GM12878 (cell line): ENCODE measurements around the gene ZWILCH. TPM values are rescaled to one million over a fixed set of nuclear protein-coding genes. Genes with fewer than 3 reads are reported as not detected.

Source experiments
- ATAC-seq: fragments of 200-7000 bp; cut with Tn5 transposase; 3 replicates; pipeline ENCODE4 v1.9.1; 2020; ENCODE audit warnings: mild to moderate bottlenecking, moderate library complexity
- BruUV-seq: library from RNA; stranded (reverse); fragments of 400-500 nt; replicated peaks from 2 replicates; lab custom pipeline; 2021; lab: Mats Ljungman, UMichigan
- CTCF ChIA-PET: fragments of 300-600 bp; sonication (Branson Sonifier 250); formaldehyde crosslinking; extraction: SDS; loops from one replicate; lab custom pipeline; 2021; ENCODE audit warnings: inconsistent platforms; lab: Yijun Ruan, JAX
- POLR2A ChIA-PET: fragments of 350-600 bp; formaldehyde crosslinking; extraction: SDS; loops from one replicate; lab custom pipeline; 2021; ENCODE audit warnings: inconsistent platforms; lab: Charles Lee
- RAD21 ChIA-PET: fragments of 300-600 bp; sonication (Branson Sonifier 250); formaldehyde crosslinking; loops from one replicate; lab custom pipeline; 2023; ENCODE audit warnings: antibody characterized with exemption; ENCODE audit not compliant: unreplicated experiment; lab: Charles Lee
- SMC1A ChIA-PET: fragments of 300-600 bp; sonication (Branson Sonifier 250); formaldehyde crosslinking; loops from one replicate; lab custom pipeline; 2023; ENCODE audit not compliant: unreplicated experiment, uncharacterized antibody; lab: Charles Lee
- DNase-seq: peaks from one replicate; pipeline ENCODE4 v3.0.0-alpha.2; 2011; ENCODE audit warnings: low read depth, low spot score
- FAIRE-seq: peaks from 3 replicates; lab custom pipeline; 2011; peaks lifted over from hg19 to GRCh38; lab: Jason Lieb, UNC
- H2AFZ ChIP-seq: 2 replicates; pipeline ENCODE4 v1.6.0; 2011; ENCODE audit warnings: low read depth, low read length, control low read depth; ENCODE audit not compliant: control insufficient read depth
- H3K27ac ChIP-seq: 2 replicates; pipeline ENCODE4 v1.5.1; 2011; ENCODE audit warnings: control low read depth; ENCODE audit not compliant: control insufficient read depth, insufficient read depth
- H3K27me3 ChIP-seq, 2 experiments: replicated peaks in 1 of 2; 2 replicates each; pipeline versions ENCODE4 v1.6.0 to v1.6.1; 2011; ENCODE audit warnings: low read length in 1 of 2; ENCODE audit not compliant: control insufficient read depth in 2 of 2, insufficient read depth in 2 of 2
- H3K36me3 ChIP-seq, 2 experiments: 2 replicates each; pipeline ENCODE4 v1.5.1; 2011; ENCODE audit warnings: low read length in 1 of 2; ENCODE audit not compliant: control insufficient read depth in 2 of 2, insufficient read depth in 2 of 2
- H3K4me1 ChIP-seq: 2 replicates; pipeline ENCODE4 v1.6.1; 2011; ENCODE audit warnings: mild to moderate bottlenecking, low read length, moderate library complexity, mixed read lengths; ENCODE audit not compliant: control insufficient read depth, insufficient read depth
- H3K4me2 ChIP-seq: 2 replicates; pipeline ENCODE4 v1.6.0; 2011; ENCODE audit warnings: control low read depth; ENCODE audit not compliant: control insufficient read depth, insufficient read depth
- H3K4me3 ChIP-seq: fragments of 200-600 bp; sonication (generic); 2 replicates; pipeline ENCODE4 v1.5.1; 2016
- H3K79me2 ChIP-seq: 2 replicates; pipeline ENCODE4 v1.6.0; 2011; ENCODE audit warnings: low read length; ENCODE audit not compliant: control insufficient read depth, insufficient read depth
- H3K9ac ChIP-seq: 2 replicates; pipeline ENCODE4 v1.8.0; 2011; ENCODE audit warnings: low read length, control low read depth, mixed read lengths; ENCODE audit not compliant: control insufficient read depth, insufficient read depth
- H3K9me3 ChIP-seq: replicated peaks from 3 replicates; pipeline ENCODE4 v1.5.1; 2011; ENCODE audit warnings: mild to moderate bottlenecking, low read length; ENCODE audit not compliant: control insufficient read depth, insufficient read depth
- H4K20me1 ChIP-seq: 2 replicates; pipeline ENCODE4 v1.6.0; 2011; ENCODE audit not compliant: control insufficient read depth, insufficient read depth
- CBX5 ChIP-seq: sonication (generic); IDR thresholded peaks from 2 replicates; pipeline ENCODE4 v1.6.1; 2016; ENCODE audit warnings: low read depth, moderate library complexity, mild to moderate bottlenecking, inconsistent platforms
- E4F1 ChIP-seq: fragments of 450-650 bp; IDR thresholded peaks from 2 replicates; pipeline ENCODE4 v1.6.1; 2018; ENCODE audit warnings: borderline replicate concordance, mild to moderate bottlenecking; ENCODE audit not compliant: partially characterized antibody
- FOS ChIP-seq: IDR thresholded peaks from 3 replicates; pipeline ENCODE4 v1.6.1; 2011; ENCODE audit warnings: borderline replicate concordance; ENCODE audit not compliant: insufficient read length; ENCODE audit errors: extremely low read depth
- HCFC1 ChIP-seq: fragments of 150-350 bp; IDR thresholded peaks from 2 replicates; pipeline ENCODE4 v1.6.1; 2014; ENCODE audit warnings: low read length
- IKZF2 ChIP-seq, 2 experiments: fragments of 450-650 bp; IDR thresholded peaks; 2 replicates each; pipeline ENCODE4 v1.6.1; 2017; ENCODE audit warnings: mild to moderate bottlenecking in 2 of 2, moderate library complexity in 2 of 2
- IRF5 ChIP-seq: fragments of 450-650 bp; IDR thresholded peaks from 2 replicates; pipeline ENCODE4 v1.6.1; 2017; ENCODE audit warnings: borderline replicate concordance
- MTA2 ChIP-seq: fragments of 450-650 bp; IDR thresholded peaks from 2 replicates; pipeline ENCODE4 v1.6.1; 2016; ENCODE audit warnings: low read depth, mild to moderate bottlenecking, moderate library complexity
- NFYA ChIP-seq: IDR thresholded peaks from 2 replicates; pipeline ENCODE4 v1.6.1; 2011; ENCODE audit warnings: low read depth, mild to moderate bottlenecking, low read length, improper control_type of control experiment, borderline replicate concordance
- RELA ChIP-seq: fragments of 450-650 bp; IDR thresholded peaks from 2 replicates; pipeline ENCODE4 v1.8.0; 2014; ENCODE audit warnings: borderline replicate concordance; ENCODE audit not compliant: partially characterized antibody
- STAT3 ChIP-seq: IDR thresholded peaks from 2 replicates; pipeline ENCODE4 v1.6.1; 2011; ENCODE audit warnings: low read depth, low read length, improper control_type of control experiment
- TARDBP ChIP-seq: IDR thresholded peaks from 2 replicates; pipeline ENCODE4 v1.6.1; 2016; ENCODE audit warnings: borderline replicate concordance
- ZNF687 ChIP-seq: fragments of 450-650 bp; IDR thresholded peaks from 2 replicates; pipeline ENCODE4 v1.6.1; 2017; ENCODE audit warnings: mild to moderate bottlenecking, moderate library complexity
- WGBS: methylation state at CpG from one replicate; pipeline ENCODE4 v1.1.6; 2016; ENCODE audit warnings: low lambda C conversion rate; ENCODE audit not compliant: insufficient replicate concordance, insufficient coverage; ENCODE audit errors: missing lambda C conversion rate; 5-methylcytosine and 5-hydroxymethylcytosine counted together
- in situ Hi-C: fragments of 300-500 bp; cut with MboI; formaldehyde crosslinking; loops from 9 replicates; pipeline ENCODE4 v1.14.3; 2018; ENCODE audit warnings: mixed read lengths
- intact Hi-C: fragments of 100-400 bp; cut with micrococcal nuclease; formaldehyde crosslinking; loops from one replicate; pipeline ENCODE4 v1.14.2; 2022; ENCODE audit not compliant: unreplicated experiment
- polyA plus RNA-seq, 11 experiments: library from polyadenylated mRNA; depleted of rRNA in 4 of 11; unstranded in 6 of 11; stranded (reverse) in 5 of 11; fragments of >200 nt; fragmentation: Nextera tagmentation in 4 of 11; fragmentation: Illumina TruSeq in 1 of 11; extraction: Ambion mirVana in 4 of 11; extraction: Trizol in 1 of 11; gene quantifications; 1 replicate in 1 of 11; 2 replicates in 10 of 11; pipeline versions ENCODE4 v1.2.1 to v1.2.3, GENCODE V29; 2011 to 2016; ENCODE audit warnings: inconsistent platforms in 2 of 11, missing spikeins in 2 of 11, low read depth in 1 of 11
- total RNA-seq, 4 experiments: library from RNA; depleted of rRNA in 3 of 4; stranded (reverse); fragments of >200 nt in 3 of 4; fragmentation: Illumina TruSeq in 1 of 4; extraction: Trizol in 1 of 4; gene quantifications; 2 replicates each; pipeline versions ENCODE4 v1.2.1 to v1.2.3, GENCODE V29; 2013 to 2021
- TF ChIP-seq, protein P1 (sequence below): IDR thresholded peaks from 2 replicates; pipeline ENCODE4 v1.6.1; 2011; ENCODE audit warnings: low read depth, mild to moderate bottlenecking, low read length, moderate library complexity, borderline replicate concordance; ENCODE audit errors: extremely low read depth

Gene ZWILCH
- total and polyA plus RNA-seq, 10 of the 15 experiments (the other 5 are each of a cell fraction or from before 2014, with no cell fraction given), result 15.6 to 73.9 (median 32.4) TPM

DNA sequence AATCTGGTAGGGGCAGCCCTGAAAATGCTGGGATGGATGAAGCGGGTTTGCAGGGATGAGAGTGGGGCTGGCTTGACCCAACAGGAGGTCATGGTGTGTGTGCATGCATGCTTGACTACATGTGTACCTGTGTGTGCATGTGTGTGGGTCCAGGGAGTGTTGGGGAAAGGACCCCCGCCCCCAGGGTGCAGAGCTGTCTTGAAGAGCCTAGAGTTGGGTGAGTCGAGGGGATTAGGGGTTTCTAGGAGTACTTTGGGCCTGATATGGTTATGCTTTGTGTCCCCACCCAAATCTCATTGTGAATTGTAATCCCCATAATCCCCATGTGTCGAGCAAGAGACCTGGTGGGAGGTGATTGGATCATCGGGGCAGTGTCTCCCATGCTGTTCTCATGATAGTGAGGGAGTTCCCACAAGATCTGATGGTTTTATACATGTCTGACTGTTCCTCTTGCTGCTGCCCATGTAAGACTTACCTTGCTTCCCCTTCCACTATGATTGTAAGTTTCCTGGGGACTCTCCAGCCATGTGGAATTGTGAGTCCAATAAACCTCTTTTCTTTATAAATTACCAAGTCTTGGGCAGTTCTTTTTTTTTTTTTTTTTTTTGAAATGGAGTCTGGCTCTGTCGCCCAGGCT is 65.8 kb downstream of the ZWILCH start:
- H3K27ac ChIP-seq, result no peak overlapping the region
- 57% methylated on average over 6 of the region's 6 CpGs for WGBS
- 0 out of 2 replicates have a peak, but pooled peaks cover 4% of the 10 kb centered on the region for H3K4me1 ChIP-seq
- intact Hi-C loops, result no loop called here
- no peak overlapping the region for H2AFZ ChIP-seq
- BruUV-seq, result no TSS peak
- ChIA-PET SMC1A (interaction anchor here (0.6 to 0.9 kb wide), 2 partner anchors 45 to 983 kb away, joined by 3 read pairs; no protein-coding TSS in a partner anchor), POLR2A (no interaction called here), CTCF (interaction anchor here (0.5 to 0.8 kb wide), 2 partner anchors 10 to 281 kb away, joined by 3 read pairs; no protein-coding TSS in a partner anchor), RAD21 (no interaction called here)
- no peaks in the 10 kb centered on the region for H4K20me1 ChIP-seq
- no peak overlapping the region for H3K9ac ChIP-seq
- in situ Hi-C loops, result no loop called here
- H3K36me3 ChIP-seq, result no peaks in the 10 kb centered on the region
- no peaks in the 10 kb centered on the region for H3K79me2 ChIP-seq
- H3K4me2 ChIP-seq, result no peak overlapping the region
- no peaks in the 10 kb centered on the region for H3K9me3 ChIP-seq
- DNase-seq (no peak), ATAC-seq (no peak), FAIRE-seq (no peak)
- no peak overlapping the region for H3K4me3 ChIP-seq
- no peaks in the 10 kb centered on the region for H3K27me3 ChIP-seq
- no peak for TF ChIP-seq RELA
- TF ChIP-seq FOS, result no peak
- TF ChIP-seq TARDBP, result no peak
- no peak for TF ChIP-seq ZNF687
- TF ChIP-seq IRF5, result no peak
- TF ChIP-seq NFYA, result no peak
- TF ChIP-seq STAT3, result no peak
- no peak for TF ChIP-seq E4F1
- TF ChIP-seq, protein P1, sequence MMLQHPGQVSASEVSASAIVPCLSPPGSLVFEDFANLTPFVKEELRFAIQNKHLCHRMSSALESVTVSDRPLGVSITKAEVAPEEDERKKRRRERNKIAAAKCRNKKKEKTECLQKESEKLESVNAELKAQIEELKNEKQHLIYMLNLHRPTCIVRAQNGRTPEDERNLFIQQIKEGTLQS, result no peak
- TF ChIP-seq HCFC1, result no peak
- TF ChIP-seq MTA2, result no peak
- no peak for TF ChIP-seq CBX5
- no peak for TF ChIP-seq IKZF2 (IDR thresholded peaks at IDR 0.05)
